ENCODE results near the gene CHRNA1. TPM values are rescaled to one million over a fixed set of nuclear protein-coding genes. Genes with fewer than 3 reads are reported as not detected.

The CHRNA1 gene
- total and polyA plus RNA-seq, 8 donors = 0.14 to 0.61 (median 0.28) TPM; not detected in 2

- intact Hi-C loops (cut with DNase I) = no loop called here
- Histone ChIP-seq H3K4me3 (no peak overlapping the region), H3K4me1 (no peaks in the 10 kb centered on the region), H3K27ac (peak overlapping the region in 1 of 2 donors; percentile 51), H3K27me3 (no peaks in the 10 kb centered on the region), H3K36me3 (no peaks in the 10 kb centered on the region), H3K9me3 (no peaks in the 10 kb centered on the region)
- TF ChIP-seq, protein P1, sequence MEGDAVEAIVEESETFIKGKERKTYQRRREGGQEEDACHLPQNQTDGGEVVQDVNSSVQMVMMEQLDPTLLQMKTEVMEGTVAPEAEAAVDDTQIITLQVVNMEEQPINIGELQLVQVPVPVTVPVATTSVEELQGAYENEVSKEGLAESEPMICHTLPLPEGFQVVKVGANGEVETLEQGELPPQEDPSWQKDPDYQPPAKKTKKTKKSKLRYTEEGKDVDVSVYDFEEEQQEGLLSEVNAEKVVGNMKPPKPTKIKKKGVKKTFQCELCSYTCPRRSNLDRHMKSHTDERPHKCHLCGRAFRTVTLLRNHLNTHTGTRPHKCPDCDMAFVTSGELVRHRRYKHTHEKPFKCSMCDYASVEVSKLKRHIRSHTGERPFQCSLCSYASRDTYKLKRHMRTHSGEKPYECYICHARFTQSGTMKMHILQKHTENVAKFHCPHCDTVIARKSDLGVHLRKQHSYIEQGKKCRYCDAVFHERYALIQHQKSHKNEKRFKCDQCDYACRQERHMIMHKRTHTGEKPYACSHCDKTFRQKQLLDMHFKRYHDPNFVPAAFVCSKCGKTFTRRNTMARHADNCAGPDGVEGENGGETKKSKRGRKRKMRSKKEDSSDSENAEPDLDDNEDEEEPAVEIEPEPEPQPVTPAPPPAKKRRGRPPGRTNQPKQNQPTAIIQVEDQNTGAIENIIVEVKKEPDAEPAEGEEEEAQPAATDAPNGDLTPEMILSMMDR (IDR thresholded peaks at IDR 0.05) = no peak
- DNase-seq = peak in 2 of 4 donors; percentile 50 to 87
- ATAC-seq = peak; percentile 63
Measured at GRCh38 chr2:174787487-174788205, 23.4 kb upstream of the CHRNA1 start.

DNA sequence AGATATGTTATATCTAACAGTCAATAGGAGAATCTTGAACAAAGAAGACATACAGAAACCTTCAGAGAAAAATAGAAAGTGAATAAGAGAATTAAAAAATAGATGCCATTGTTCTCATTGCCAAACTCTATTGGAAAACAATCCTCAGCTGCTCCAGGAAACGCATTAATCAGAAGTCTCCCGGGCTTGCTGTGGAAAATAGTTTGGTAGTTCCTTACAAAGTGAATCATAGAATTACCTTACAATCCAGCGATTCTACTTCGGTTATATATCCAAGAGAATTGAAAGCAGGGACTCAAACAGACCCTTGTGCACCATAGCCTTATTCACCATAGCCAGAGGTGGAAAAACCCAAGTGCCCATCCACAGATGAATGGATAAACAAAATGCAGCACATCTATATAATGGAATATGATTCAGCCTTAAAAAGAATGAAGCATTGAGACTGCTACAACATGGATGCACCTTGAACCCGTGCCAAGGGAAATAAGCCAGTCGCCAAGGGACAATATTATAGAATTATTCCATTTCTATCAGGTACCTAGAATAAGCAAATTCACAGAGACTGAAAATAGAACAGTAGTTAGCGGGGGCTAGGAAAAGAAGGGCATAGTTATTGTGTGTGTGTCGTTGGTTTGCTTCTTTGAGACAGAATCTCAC lies 21.9 kb upstream of the CHRNA1 start:
- H3K4me1 ChIP-seq = no peaks in the 10 kb centered on the region
- intact Hi-C loops (cut with DNase I) = no loop called here
- H3K4me3 ChIP-seq = no peak overlapping the region
- TF ChIP-seq, protein P1 (IDR thresholded peaks at IDR 0.05) = no peak
- DNase-seq = no peak
- no peaks in the 10 kb centered on the region for H3K9me3 ChIP-seq
- no peak overlapping the region for H3K27ac ChIP-seq
- H3K27me3 ChIP-seq = no peaks in the 10 kb centered on the region
- no peak for ATAC-seq
- no peaks in the 10 kb centered on the region for H3K36me3 ChIP-seq

DNA sequence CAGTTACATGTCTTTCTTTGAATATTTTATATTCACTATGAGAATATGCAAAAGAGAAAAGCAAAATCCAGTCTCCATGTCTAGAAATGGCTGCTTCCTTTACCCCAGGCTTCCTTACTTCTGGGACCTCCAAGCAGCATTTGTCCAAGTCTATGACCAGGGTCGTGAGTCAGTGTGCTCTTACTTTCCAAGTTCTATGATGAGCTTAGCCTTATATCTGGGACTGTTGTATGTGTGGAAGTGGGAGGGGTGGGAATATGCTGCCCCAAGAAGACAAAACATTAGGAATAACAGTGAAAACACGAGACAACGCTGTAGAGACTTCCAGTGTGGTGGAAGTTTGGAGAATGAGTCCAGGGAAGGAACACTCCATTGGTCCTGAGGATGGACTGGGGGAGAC lies 21.2 kb upstream of the CHRNA1 start:
- Histone ChIP-seq H3K4me1 (no peaks in the 10 kb centered on the region), H3K9me3 (no peaks in the 10 kb centered on the region), H3K27ac (no peak overlapping the region), H3K36me3 (no peaks in the 10 kb centered on the region), H3K4me3 (no peak overlapping the region), H3K27me3 (no peaks in the 10 kb centered on the region)
- ATAC-seq (no peak), DNase-seq (no peak)
- TF ChIP-seq, protein P1 (IDR thresholded peaks at IDR 0.05) = no peak
- intact Hi-C loops (cut with DNase I) = no loop called here

DNA sequence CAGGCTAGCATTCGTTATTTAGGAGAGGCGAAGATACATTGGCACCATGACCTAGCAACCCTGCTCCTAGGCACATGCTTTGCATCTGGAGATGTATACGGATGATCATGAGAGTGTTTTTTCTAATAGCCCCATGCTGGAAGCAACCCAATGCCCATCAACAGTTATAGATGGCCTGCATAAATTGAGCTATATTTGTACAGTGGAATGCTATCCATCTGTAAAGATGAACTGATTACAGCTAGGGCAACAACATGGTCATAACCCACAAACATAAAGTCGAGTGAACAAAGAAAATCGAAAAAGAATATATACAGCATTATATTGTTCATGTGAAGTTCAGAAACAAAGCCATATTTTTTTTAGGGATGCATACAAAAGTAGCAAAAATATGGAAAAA lies 20.6 kb upstream of the CHRNA1 start:
- Histone ChIP-seq H3K4me3 (no peak overlapping the region), H3K9me3 (no peaks in the 10 kb centered on the region), H3K36me3 (no peaks in the 10 kb centered on the region), H3K27me3 (no peaks in the 10 kb centered on the region), H3K4me1 (no peaks in the 10 kb centered on the region), H3K27ac (no peak overlapping the region)
- intact Hi-C loops (cut with DNase I) = no loop called here
- TF ChIP-seq, protein P1 (IDR thresholded peaks at IDR 0.05) = no peak
- DNase-seq (no peak), ATAC-seq (no peak)

DNA sequence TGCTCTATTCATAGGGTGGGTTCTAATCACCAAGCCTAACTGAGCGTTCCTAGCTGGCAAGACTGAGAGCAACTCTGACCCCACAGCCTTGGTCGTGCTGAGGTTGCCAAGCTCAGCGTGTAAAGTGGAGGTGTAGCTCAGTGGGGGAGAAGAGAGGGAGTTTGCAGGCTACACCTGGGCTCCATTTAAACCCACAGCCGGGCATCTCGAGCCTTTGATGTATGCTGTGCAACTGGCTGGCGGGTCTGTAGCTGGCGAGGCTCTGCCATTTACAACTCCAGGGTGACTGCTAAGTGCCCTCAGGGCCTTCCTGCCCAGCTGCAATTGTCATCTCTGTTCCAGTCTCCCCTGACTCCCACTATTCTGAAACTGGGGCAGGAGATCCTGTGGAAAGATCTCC lies 20.0 kb upstream of the CHRNA1 start:
- no peak for DNase-seq
- intact Hi-C loops (cut with DNase I) = no loop called here
- H3K27ac ChIP-seq = no peak overlapping the region
- ATAC-seq = no peak
- H3K36me3 ChIP-seq = no peaks in the 10 kb centered on the region
- no peaks in the 10 kb centered on the region for H3K4me1 ChIP-seq
- TF ChIP-seq, protein P1 (IDR thresholded peaks at IDR 0.05) = no peak
- no peak overlapping the region for H3K4me3 ChIP-seq
- no peaks in the 10 kb centered on the region for H3K27me3 ChIP-seq
- H3K9me3 ChIP-seq = no peaks in the 10 kb centered on the region

Data from left lung (tissue), 10 donors.